Hepatocyte (in vitro differentiated cells): Measurements from ENCODE around the gene CASKIN2.

Experiments
- EZH2 ChIP-seq: fragments of 200-600 bp; sonication (generic); IDR thresholded peaks from 2 replicates; pipeline ENCODE4 v1.6.1; 2016; ENCODE audit warnings: antibody characterized with exemption, mild to moderate bottlenecking, borderline replicate concordance
- TF ChIP-seq, protein P1 (sequence below): fragments of 200-600 bp; sonication (generic); IDR thresholded peaks from 2 replicates; pipeline ENCODE4 v1.5.1; 2016; ENCODE audit warnings: antibody characterized with exemption, mild to moderate bottlenecking; ENCODE audit not compliant: poor library complexity

DNA sequence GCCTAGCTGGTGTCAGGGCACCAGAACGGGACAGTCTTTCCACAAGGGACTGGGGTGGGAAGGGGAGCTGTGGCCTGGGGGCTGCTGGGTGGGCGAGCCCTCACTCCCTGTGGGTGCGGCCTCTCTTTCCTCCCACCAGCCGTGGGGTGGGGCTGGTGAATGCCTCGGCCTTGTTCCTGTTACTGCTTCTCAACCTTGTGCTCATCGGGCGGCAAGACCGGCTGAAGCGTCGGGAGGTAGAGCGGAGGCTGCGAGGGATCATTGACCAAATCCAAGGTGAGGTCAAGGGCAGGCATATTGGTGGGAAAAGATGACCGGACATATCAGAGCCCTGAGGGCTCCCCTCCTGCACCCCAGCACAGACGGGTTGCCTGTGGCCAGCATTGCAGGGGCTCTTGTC lies 29.2 kb downstream of the CASKIN2 start:
- TF ChIP-seq, protein P1, sequence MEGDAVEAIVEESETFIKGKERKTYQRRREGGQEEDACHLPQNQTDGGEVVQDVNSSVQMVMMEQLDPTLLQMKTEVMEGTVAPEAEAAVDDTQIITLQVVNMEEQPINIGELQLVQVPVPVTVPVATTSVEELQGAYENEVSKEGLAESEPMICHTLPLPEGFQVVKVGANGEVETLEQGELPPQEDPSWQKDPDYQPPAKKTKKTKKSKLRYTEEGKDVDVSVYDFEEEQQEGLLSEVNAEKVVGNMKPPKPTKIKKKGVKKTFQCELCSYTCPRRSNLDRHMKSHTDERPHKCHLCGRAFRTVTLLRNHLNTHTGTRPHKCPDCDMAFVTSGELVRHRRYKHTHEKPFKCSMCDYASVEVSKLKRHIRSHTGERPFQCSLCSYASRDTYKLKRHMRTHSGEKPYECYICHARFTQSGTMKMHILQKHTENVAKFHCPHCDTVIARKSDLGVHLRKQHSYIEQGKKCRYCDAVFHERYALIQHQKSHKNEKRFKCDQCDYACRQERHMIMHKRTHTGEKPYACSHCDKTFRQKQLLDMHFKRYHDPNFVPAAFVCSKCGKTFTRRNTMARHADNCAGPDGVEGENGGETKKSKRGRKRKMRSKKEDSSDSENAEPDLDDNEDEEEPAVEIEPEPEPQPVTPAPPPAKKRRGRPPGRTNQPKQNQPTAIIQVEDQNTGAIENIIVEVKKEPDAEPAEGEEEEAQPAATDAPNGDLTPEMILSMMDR = no peak
- no peak for TF ChIP-seq EZH2
